Body of pancreas (tissue), 4 donors: ENCODE measurements around the gene NPS. TPM values are rescaled to one million over a fixed set of nuclear protein-coding genes. Genes with fewer than 3 reads are reported as not detected.

Experiments
- ATAC-seq: fragments of 150-250 bp; one replicate; pipeline ENCODE4 v1.9.1; 2016
- DNase-seq, 4 donors: peaks; one replicate each; pipeline ENCODE4 v3.0.0-alpha.2; 2019
- H3K27ac ChIP-seq, 4 donors: fragments of 200-600 bp; sonication (generic); 1 replicate in 3 of 4; 2 replicates in 1 of 4; pipeline versions ENCODE4 v1.5.1 to v1.6.1; 2016 to 2019; ENCODE audit warnings: mild to moderate bottlenecking in 1 of 4, mixed read lengths in 1 of 4, moderate library complexity in 1 of 4
- H3K27me3 ChIP-seq, 2 donors: fragments of 200-600 bp; sonication (generic); one replicate each; pipeline ENCODE4 v1.6.0; 2016; ENCODE audit warnings: mild to moderate bottlenecking in 1 of 2
- H3K36me3 ChIP-seq, 2 donors: fragments of 200-600 bp; sonication (generic); replicated peaks in 1 of 2; 2 replicates each; pipeline ENCODE4 v1.5.1; 2016; ENCODE audit warnings: low read depth in 2 of 2; ENCODE audit not compliant: insufficient read depth in 1 of 2
- H3K4me1 ChIP-seq: fragments of 200-600 bp; sonication (generic); one replicate; pipeline ENCODE4 v1.6.0; 2016
- H3K4me3 ChIP-seq, 2 donors: fragments of 200-600 bp; sonication (generic); 1 replicate in 1 of 2; 2 replicates in 1 of 2; pipeline ENCODE4 v1.5.1; 2016 to 2019
- H3K9me3 ChIP-seq, 3 donors: fragments of 200-600 bp; sonication (generic); 1 replicate in 2 of 3; 2 replicates in 1 of 3; pipeline ENCODE4 v1.5.1; 2016
- POLR2A ChIP-seq, 3 donors: fragments of 450-650 bp; IDR thresholded peaks; one replicate each; pipeline ENCODE4 v1.6.1; 2016; ENCODE audit warnings: antibody characterized with exemption in 3 of 3, mild to moderate bottlenecking in 2 of 3
- WGBS, 2 donors: methylation state at CpG; one replicate each; pipeline ENCODE4 v1.1.5; 2017; 5-methylcytosine and 5-hydroxymethylcytosine counted together
- intact Hi-C: fragments of 100-400 bp; cut with DNase I; formaldehyde crosslinking; loops from one replicate; pipeline ENCODE4 v1.15.1; 2023
- total RNA-seq, 2 donors: library from RNA; depleted of rRNA; stranded (reverse); fragments of >200 nt; gene quantifications; one replicate each; pipeline ENCODE4 v1.1.0, GENCODE V29; 2016
- TF ChIP-seq, protein P1 (sequence below), 7 experiments: fragments of 450-650 bp in 4 of 7; fragments of 200-600 bp in 3 of 7; sonication (generic) in 3 of 7; IDR thresholded peaks; one replicate each; pipeline ENCODE4 v1.5.1; 2016 to 2019; ENCODE audit warnings: antibody characterized with exemption in 7 of 7

Gene NPS
- total RNA-seq, 2 donors from 2014 or later, result not detected

DNA sequence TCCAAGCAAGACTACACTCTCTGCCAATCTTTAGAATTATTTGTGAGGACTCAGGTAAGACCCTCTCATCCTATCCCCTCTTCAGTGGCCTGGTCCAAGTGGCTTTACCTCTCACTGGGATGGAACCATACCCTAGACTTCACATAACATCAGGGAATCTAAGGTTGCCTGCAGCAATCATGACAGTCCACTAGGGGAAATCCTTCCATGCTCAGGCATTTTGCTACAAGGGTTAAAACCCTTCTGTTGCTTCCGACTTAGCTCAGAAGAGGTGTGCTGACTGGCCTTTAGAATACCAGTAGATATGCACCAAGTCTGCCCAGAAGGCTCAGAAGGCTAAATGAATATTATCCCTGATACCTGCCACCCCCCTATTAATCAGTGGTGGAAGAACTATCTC is 24.9 kb upstream of the NPS start:
- intact Hi-C loops, result no loop called here
- 20% methylated on average over 1 of the region's 1 CpG for WGBS, 2 donors
- TF ChIP-seq, protein P1, sequence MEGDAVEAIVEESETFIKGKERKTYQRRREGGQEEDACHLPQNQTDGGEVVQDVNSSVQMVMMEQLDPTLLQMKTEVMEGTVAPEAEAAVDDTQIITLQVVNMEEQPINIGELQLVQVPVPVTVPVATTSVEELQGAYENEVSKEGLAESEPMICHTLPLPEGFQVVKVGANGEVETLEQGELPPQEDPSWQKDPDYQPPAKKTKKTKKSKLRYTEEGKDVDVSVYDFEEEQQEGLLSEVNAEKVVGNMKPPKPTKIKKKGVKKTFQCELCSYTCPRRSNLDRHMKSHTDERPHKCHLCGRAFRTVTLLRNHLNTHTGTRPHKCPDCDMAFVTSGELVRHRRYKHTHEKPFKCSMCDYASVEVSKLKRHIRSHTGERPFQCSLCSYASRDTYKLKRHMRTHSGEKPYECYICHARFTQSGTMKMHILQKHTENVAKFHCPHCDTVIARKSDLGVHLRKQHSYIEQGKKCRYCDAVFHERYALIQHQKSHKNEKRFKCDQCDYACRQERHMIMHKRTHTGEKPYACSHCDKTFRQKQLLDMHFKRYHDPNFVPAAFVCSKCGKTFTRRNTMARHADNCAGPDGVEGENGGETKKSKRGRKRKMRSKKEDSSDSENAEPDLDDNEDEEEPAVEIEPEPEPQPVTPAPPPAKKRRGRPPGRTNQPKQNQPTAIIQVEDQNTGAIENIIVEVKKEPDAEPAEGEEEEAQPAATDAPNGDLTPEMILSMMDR (IDR thresholded peaks at IDR 0.05), result no peak
- TF ChIP-seq POLR2A (IDR thresholded peaks at IDR 0.05), result no peak
- H3K4me3 ChIP-seq, result no peak overlapping the region
- ATAC-seq (no peak), DNase-seq (no peak)
- H3K27ac ChIP-seq, result no peak overlapping the region
- no peaks in the 10 kb centered on the region for H3K36me3 ChIP-seq
- H3K4me1 ChIP-seq, result no peaks in the 10 kb centered on the region
- no peaks in the 10 kb centered on the region for H3K27me3 ChIP-seq
- H3K9me3 ChIP-seq, result no peaks in the 10 kb centered on the region

DNA sequence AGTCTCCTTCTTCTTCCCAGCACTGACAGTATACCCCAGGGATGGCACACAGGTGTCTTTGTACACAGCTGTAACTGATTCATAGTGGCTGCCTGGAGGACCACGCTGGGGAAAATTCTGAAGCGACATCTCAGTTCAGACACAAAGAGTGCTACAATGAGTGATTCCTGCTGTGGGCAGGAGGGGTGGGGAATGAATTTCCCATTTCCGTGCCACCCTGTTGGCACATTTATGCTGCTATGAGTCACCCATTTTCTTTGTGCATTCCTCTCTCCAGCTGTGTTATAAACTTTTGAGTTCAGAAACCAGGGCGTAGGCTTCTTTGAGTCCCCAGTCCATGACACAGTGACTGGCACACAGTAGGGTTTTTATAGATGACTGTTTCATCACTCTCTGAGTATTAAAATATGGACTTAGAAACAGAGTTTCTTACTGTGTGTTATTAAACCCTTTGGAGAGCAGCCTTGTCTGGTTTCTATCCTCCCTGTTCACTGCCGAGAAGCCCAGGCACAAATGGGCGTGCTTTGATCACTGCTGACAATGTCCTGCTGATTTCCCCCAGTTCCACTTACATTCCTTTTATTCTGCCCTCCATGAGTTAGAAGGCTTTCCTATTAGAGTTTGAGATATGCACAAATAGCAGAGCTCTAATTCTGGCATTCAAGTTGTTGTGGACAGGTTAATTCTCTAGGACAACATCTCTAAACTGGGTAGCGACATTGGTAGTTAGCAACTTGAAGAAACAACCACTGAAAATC is 24.0 kb upstream of the NPS start:
- Histone ChIP-seq H3K9me3 (no peaks in the 10 kb centered on the region), H3K4me3 (no peak overlapping the region), H3K4me1 (no peaks in the 10 kb centered on the region), H3K36me3 (no peaks in the 10 kb centered on the region), H3K27me3 (no peaks in the 10 kb centered on the region), H3K27ac (no peak overlapping the region)
- ATAC-seq (no peak), DNase-seq (no peak)
- TF ChIP-seq, protein P1 (IDR thresholded peaks at IDR 0.05), result no peak
- no peak for TF ChIP-seq POLR2A (IDR thresholded peaks at IDR 0.05)
- 54 to 70% methylated on average over 7 of the region's 7 CpGs for WGBS, 2 donors
- intact Hi-C loops, result no loop called here

DNA sequence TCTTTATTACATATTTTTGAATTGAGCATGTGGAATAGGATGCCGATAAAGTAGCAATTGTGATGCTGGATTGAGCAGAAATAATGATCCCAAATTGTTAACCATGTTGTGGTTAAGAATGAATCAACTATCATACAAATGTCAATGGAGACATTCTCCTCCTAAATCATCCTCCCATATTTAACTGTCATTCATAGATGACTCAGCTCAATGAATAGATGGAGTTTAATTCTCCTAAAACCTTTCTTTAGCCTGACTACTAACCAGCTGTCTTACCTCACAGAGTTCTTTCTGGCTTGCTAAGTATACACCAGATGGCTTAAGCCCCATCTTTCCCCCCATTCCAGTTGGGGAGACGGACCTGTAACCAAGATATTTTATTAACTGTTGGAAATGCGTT is 23.4 kb upstream of the NPS start:
- Histone ChIP-seq H3K4me1 (no peaks in the 10 kb centered on the region), H3K9me3 (no peaks in the 10 kb centered on the region), H3K4me3 (no peak overlapping the region), H3K27me3 (no peaks in the 10 kb centered on the region), H3K36me3 (no peaks in the 10 kb centered on the region), H3K27ac (no peak overlapping the region)
- DNase-seq (no peak), ATAC-seq (no peak)
- intact Hi-C loops, result no loop called here
- TF ChIP-seq, protein P1 (IDR thresholded peaks at IDR 0.05), result no peak
- no peak for TF ChIP-seq POLR2A (IDR thresholded peaks at IDR 0.05)
- WGBS, 2 donors, result 60 to 63% methylated on average over 3 of the region's 3 CpGs

DNA sequence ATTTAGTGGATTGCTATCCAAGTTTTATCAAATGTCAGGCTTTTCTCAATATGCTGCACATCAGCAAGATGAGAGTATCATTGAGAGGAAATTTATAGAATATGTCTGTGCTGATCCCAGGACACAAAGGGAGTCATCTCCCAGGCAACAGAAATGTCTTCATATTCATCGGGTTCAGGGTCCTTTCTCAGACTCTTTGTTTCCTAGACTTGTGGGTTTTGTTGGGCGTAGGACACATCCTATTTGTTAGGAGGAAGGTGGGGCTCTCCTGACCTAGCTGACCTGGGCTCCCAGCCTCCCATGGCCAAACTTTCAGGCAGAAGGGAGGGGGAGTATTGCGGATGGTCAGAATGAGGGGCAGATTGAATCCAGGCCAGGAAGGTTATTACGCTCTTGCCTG is 22.9 kb upstream of the NPS start:
- no peak overlapping the region for H3K4me3 ChIP-seq
- no peaks in the 10 kb centered on the region for H3K36me3 ChIP-seq
- TF ChIP-seq, protein P1 (IDR thresholded peaks at IDR 0.05), result no peak
- TF ChIP-seq POLR2A (IDR thresholded peaks at IDR 0.05), result no peak
- WGBS, 2 donors, result 69 to 81% methylated on average over 4 of the region's 4 CpGs
- intact Hi-C loops, result no loop called here
- H3K27ac ChIP-seq, result no peak overlapping the region
- DNase-seq, result no peak
- H3K9me3 ChIP-seq, result no peaks in the 10 kb centered on the region
- no peaks in the 10 kb centered on the region for H3K4me1 ChIP-seq
- H3K27me3 ChIP-seq, result no peaks in the 10 kb centered on the region
- no peak for ATAC-seq

DNA sequence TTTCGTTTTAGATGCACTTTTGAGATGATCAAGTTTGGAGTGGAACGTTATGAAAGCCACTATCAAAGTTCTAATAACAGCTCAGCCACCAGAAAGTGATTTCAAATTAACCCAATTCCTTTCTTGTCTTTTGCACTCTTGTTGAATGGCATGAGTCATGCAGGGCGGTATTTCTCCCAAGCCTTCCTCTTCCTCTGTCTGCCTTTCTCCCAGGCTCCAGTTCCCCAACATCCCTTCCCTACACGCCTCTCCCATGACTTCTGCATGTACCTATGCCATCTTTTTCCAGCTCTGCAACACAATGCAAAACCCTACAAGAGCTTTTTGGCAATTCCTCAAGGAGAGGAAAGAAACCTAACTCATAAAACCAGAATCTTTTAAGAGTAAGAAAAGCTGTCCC is 21.8 kb upstream of the NPS start:
- ATAC-seq, result no peak
- WGBS, 2 donors, result 58 to 59% methylated on average over 4 of the region's 4 CpGs
- TF ChIP-seq, protein P1 (IDR thresholded peaks at IDR 0.05), result no peak
- TF ChIP-seq POLR2A (IDR thresholded peaks at IDR 0.05), result no peak

More for the DNA sequence above, 21.8 kb upstream of the NPS start:
- intact Hi-C loops, result no loop called here
- no peak overlapping the region for H3K27ac ChIP-seq
- no peak overlapping the region for H3K4me3 ChIP-seq
- H3K27me3 ChIP-seq, result no peaks in the 10 kb centered on the region
- H3K9me3 ChIP-seq, result no peaks in the 10 kb centered on the region
- no peak for DNase-seq
- H3K36me3 ChIP-seq, result no peaks in the 10 kb centered on the region
- no peaks in the 10 kb centered on the region for H3K4me1 ChIP-seq
